Kidney epithelial cell (primary cell): Measurements from ENCODE around the gene NR1H2. TPM values are rescaled to one million over a fixed set of nuclear protein-coding genes. Genes with fewer than 3 reads are reported as not detected.
A peak's percentile ranks its signal among the peaks of the same experiment; 100 is the strongest.
"Not testable (repeated sequence)": the region's sequence is repeated elsewhere in the genome, so short reads cannot be mapped to it uniquely, and the experiment has no call there.

Experiments
- DNase-seq: peaks from one replicate; pipeline ENCODE4 v3.0.0-alpha.2; 2010; ENCODE audit warnings: low read depth
- H3K27me3 ChIP-seq: 2 replicates; pipeline ENCODE4 v1.6.0; 2011; ENCODE audit warnings: low read length; ENCODE audit not compliant: control insufficient read depth, insufficient read depth
- H3K36me3 ChIP-seq: 2 replicates; pipeline ENCODE4 v1.5.1; 2011; ENCODE audit warnings: low read length; ENCODE audit not compliant: control insufficient read depth, insufficient read depth
- H3K4me3 ChIP-seq: 2 replicates; pipeline ENCODE4 v1.5.1; 2011; ENCODE audit warnings: low read depth, mild to moderate bottlenecking, control low read depth, low read length
- CTCF ChIP-seq: IDR thresholded peaks from 2 replicates; pipeline ENCODE4 v1.5.1; 2011; ENCODE audit warnings: mild to moderate bottlenecking, moderate library complexity, low read length, control low read depth, inconsistent platforms; ENCODE audit not compliant: insufficient read depth, poor library complexity, severe bottlenecking
- total RNA-seq: library from RNA; depleted of rRNA; stranded (reverse); fragments of >200 nt; gene quantifications from 2 replicates; pipeline ENCODE4 v1.2.3, GENCODE V29; 2015

The NR1H2 gene
- total RNA-seq, 1 donor from 2014 or later: 86.5 TPM

- Histone ChIP-seq H3K36me3 (no peaks in the 10 kb centered on the region), H3K4me3 (peak overlapping the region; percentile 15), H3K27me3 (peaks cover 46% of the 10 kb centered on the region)
- no peak for TF ChIP-seq CTCF
- no peak for DNase-seq
Observed at GRCh38 chr19:50332244-50333038, 43.8 kb upstream of the NR1H2 start.

GRCh38 chr19:50333235-50333736, 43.0 kb upstream of the NR1H2 start:
- Histone ChIP-seq H3K4me3 (peak overlapping the region; percentile 43), H3K27me3 (peaks cover 39% of the 10 kb centered on the region), H3K36me3 (no peaks in the 10 kb centered on the region)
- TF ChIP-seq CTCF: no peak
- DNase-seq: peak; percentile 42

DNA sequence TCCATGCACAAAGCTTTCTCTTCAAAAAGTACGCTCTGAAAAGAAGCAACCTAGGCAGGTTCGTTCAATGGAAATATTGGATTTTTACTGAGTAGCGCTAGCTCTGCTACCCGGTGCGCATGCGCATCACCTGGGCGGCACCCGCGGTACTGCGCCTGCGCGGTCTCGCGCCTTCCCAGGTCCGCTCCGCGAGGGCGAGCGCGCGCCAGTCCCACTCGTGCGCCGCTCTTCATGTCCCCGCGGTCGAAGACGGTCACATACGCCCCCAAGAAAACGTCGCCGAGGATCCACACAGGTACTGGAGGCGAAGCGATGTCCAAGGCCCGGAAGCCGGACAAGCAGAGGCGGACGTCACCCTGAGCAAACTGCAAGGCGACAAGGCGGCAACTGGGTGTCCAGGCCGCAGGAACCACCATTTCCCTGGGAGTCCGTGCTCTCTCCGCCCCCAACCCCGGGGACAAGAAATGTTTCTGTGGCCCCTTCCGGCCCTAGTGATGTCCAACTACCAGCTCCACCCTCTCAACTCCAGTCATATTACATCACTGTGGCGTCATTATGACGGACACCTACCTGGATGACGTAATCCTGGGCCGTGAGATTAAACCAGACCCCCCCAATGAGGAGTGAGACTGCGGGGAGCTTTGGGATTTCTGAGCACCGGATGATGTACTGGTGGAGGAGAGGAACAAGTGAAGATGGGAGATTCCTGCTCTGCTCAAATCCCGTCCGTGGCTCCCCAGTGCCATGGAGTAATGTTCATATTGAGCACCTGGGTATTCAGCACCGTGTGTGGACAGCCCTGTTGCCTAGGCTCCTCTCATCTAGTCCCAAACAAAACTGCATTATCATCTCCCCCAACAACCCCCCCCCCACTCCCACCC, 42.3 kb upstream of the NR1H2 start:
- peaks cover 35% of the 10 kb centered on the region for H3K27me3 ChIP-seq
- peak overlapping the region; percentile 43 for H3K4me3 ChIP-seq
- H3K36me3 ChIP-seq: no peaks in the 10 kb centered on the region
- no peak for TF ChIP-seq CTCF
- DNase-seq: no peak

DNA sequence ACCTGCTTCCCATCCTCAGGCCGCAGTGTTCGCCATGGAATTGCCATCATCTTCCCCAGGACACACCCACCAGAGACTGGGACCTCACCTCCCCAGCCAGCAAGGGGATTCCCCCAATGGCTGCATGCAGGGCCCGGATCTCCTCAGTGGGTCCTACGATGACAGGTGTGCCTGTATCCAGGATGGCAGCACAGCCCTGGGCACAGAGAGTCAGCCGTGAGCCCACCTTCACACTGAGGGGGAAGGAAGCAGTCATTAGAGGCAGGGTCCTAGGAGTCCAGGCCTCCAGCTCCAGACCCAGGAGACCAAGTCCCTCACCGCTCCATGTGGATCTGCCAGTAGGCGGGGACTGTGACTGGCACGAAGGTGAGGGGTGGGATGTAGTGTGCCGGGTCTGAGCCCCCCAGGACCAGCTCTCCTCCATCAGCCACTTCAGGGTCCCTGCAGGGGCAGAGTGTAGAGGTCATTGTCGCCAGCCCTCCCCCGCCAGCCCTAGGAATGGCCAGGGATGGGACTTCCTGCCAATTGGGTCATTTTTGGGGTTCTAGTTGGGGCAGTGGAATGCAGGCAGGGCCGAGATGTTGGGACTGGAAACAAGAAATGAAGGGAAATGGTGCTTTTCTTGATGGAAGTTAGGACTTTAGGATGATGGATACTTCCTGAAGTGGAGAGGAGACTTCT, 41.4 kb upstream of the NR1H2 start:
- TF ChIP-seq CTCF: no peak
- no peak for DNase-seq
- Histone ChIP-seq H3K36me3 (no peaks in the 10 kb centered on the region), H3K27me3 (peaks cover 26% of the 10 kb centered on the region), H3K4me3 (no peak overlapping the region)

DNA sequence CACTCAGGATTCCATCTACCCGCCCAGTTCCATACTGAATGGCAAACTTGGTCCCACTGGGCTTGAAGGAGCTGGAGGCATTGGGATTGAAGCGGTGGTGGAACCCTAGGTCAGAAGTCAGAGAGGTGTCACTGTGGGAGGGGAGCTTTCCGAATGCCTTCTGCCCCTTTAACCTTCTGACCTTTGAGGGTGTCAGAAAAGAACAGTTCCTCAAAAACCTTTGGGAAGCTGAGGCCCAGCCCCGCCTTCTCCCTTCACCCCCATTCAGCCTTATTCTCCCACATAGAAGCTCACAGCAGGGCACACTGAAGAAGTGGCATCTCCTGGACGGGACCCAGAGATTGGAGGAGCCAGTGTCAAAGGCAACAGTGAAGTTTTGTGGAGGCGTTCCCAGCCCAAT, 39.2 kb upstream of the NR1H2 start:
- H3K4me3 ChIP-seq, DNase-seq, H3K36me3 ChIP-seq: not testable (repeated sequence)
- peaks cover 12% of the 10 kb centered on the region for H3K27me3 ChIP-seq

DNA sequence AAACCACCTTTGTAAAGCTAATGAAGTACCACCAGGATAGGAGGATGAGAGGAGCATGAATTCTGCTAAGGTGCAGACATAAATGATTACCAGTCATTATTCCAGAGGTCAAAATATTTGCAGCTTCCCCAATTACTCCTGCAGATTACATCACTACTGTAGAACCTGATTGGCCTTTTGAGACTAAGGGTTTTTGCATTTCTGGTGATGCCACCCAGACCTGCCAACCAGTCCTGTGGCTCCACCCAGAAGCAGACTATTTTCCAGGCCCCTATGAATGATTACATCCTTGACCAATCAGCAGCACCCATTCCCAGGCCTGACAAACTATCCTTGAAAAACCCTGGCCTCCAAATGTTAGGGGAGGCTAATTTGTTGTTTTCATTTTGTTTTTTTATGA, 35.9 kb upstream of the NR1H2 start:
- DNase-seq: no peak
- TF ChIP-seq CTCF: no peak

More for the DNA sequence above, 35.9 kb upstream of the NR1H2 start:
- Histone ChIP-seq H3K36me3 (no peaks in the 10 kb centered on the region), H3K4me3 (no peak overlapping the region), H3K27me3 (no peaks in the 10 kb centered on the region)
